Liver (tissue), 9 donors: ENCODE results near the gene ZNF254. TPM values are rescaled to one million over a fixed set of nuclear protein-coding genes. Genes with fewer than 3 reads are reported as not detected.

ENCODE experiments used
- DNase-seq: peaks from one replicate; pipeline ENCODE4 v3.0.0-alpha.2; 2017; ENCODE audit warnings: low spot score
- H3K27ac ChIP-seq, 2 donors: one replicate each; pipeline ENCODE4 v1.7.0; 2013; ENCODE audit warnings: inconsistent platforms in 2 of 2, low read length in 2 of 2, control low read depth in 1 of 2, low read depth in 1 of 2, mild to moderate bottlenecking in 1 of 2
- H3K27me3 ChIP-seq, 4 donors: one replicate each; pipeline versions ENCODE4 v1.6.1 to v1.7.0; 2013; ENCODE audit warnings: low read length in 3 of 4, inconsistent platforms in 1 of 4, mild to moderate bottlenecking in 1 of 4, moderate library complexity in 1 of 4; ENCODE audit not compliant: control insufficient read depth in 4 of 4, insufficient read depth in 4 of 4
- H3K36me3 ChIP-seq, 4 donors: one replicate each; pipeline versions ENCODE4 v1.6.1 to v1.7.0; 2013; ENCODE audit warnings: low read length in 3 of 4, mild to moderate bottlenecking in 3 of 4, low read depth in 1 of 4, moderate library complexity in 1 of 4; ENCODE audit not compliant: control insufficient read depth in 4 of 4, insufficient read depth in 3 of 4
- H3K4me1 ChIP-seq, 4 donors: one replicate each; pipeline versions ENCODE4 v1.6.1 to v1.7.0; 2013; ENCODE audit warnings: low read length in 3 of 4, mild to moderate bottlenecking in 3 of 4, moderate library complexity in 1 of 4; ENCODE audit not compliant: control insufficient read depth in 4 of 4, insufficient read depth in 4 of 4
- H3K4me3 ChIP-seq, 3 donors: one replicate each; pipeline versions ENCODE4 v1.6.1 to v1.7.0; 2013; ENCODE audit warnings: low read length in 3 of 3, control low read depth in 1 of 3, low read depth in 1 of 3, mild to moderate bottlenecking in 1 of 3
- H3K9ac ChIP-seq, 2 donors: one replicate each; pipeline ENCODE4 v1.7.0; 2013; ENCODE audit warnings: low read length in 2 of 2, mild to moderate bottlenecking in 2 of 2, moderate library complexity in 2 of 2, control low read depth in 1 of 2, low read depth in 1 of 2
- H3K9me3 ChIP-seq, 4 donors: one replicate each; pipeline versions ENCODE4 v1.6.1 to v1.7.0; 2013; ENCODE audit warnings: low read length in 3 of 4; ENCODE audit not compliant: control insufficient read depth in 4 of 4
- EGR1 ChIP-seq, 2 donors: IDR thresholded peaks; 2 replicates each; pipeline ENCODE4 v1.6.1; 2016 to 2018; ENCODE audit warnings: antibody characterized with exemption in 2 of 2, low read depth in 2 of 2
- FOXA1 ChIP-seq: IDR thresholded peaks from 2 replicates; pipeline ENCODE4 v1.6.1; 2016; ENCODE audit warnings: antibody characterized with exemption
- FOXA2 ChIP-seq: IDR thresholded peaks from 2 replicates; pipeline ENCODE4 v1.6.1; 2016; ENCODE audit warnings: antibody characterized with exemption
- GABPA ChIP-seq, 2 donors: IDR thresholded peaks in 1 of 2; conservative IDR thresholded peaks in 1 of 2; 2 replicates each; pipeline ENCODE4 v1.6.1; 2016; ENCODE audit warnings: antibody characterized with exemption in 2 of 2, mild to moderate bottlenecking in 1 of 2, moderate library complexity in 1 of 2
- HNF4A ChIP-seq, 2 donors: conservative IDR thresholded peaks; 2 replicates each; pipeline ENCODE4 v1.6.1; 2016; ENCODE audit warnings: antibody characterized with exemption in 2 of 2, mild to moderate bottlenecking in 2 of 2
- HNF4G ChIP-seq: IDR thresholded peaks from 2 replicates; pipeline ENCODE4 v1.6.1; 2016; ENCODE audit warnings: antibody characterized with exemption
- JUND ChIP-seq, 2 donors: IDR thresholded peaks; 2 replicates each; pipeline ENCODE4 v1.6.1; 2016; ENCODE audit warnings: antibody characterized with exemption in 2 of 2
- MAX ChIP-seq: IDR thresholded peaks from 2 replicates; pipeline ENCODE4 v1.6.1; 2016; ENCODE audit warnings: antibody characterized with exemption
- NR2F2 ChIP-seq: IDR thresholded peaks from 2 replicates; pipeline ENCODE4 v1.6.1; 2016; ENCODE audit warnings: antibody characterized with exemption
- RAD21 ChIP-seq, 2 donors: IDR thresholded peaks; 2 replicates each; pipeline ENCODE4 v1.6.1; 2016; ENCODE audit warnings: antibody characterized with exemption in 2 of 2, mild to moderate bottlenecking in 2 of 2
- RXRA ChIP-seq, 2 donors: IDR thresholded peaks; 2 replicates each; pipeline ENCODE4 v1.6.1; 2017 to 2018; ENCODE audit warnings: antibody characterized with exemption in 2 of 2, mild to moderate bottlenecking in 1 of 2
- SP1 ChIP-seq: IDR thresholded peaks from 2 replicates; pipeline ENCODE4 v1.6.1; 2018; ENCODE audit warnings: antibody characterized with exemption, mild to moderate bottlenecking
- TAF1 ChIP-seq: conservative IDR thresholded peaks from 2 replicates; pipeline ENCODE4 v1.6.1; 2016; ENCODE audit warnings: antibody characterized with exemption, mild to moderate bottlenecking
- YY1 ChIP-seq: IDR thresholded peaks from 2 replicates; pipeline ENCODE4 v1.6.1; 2016; ENCODE audit warnings: antibody characterized with exemption, mild to moderate bottlenecking
- ZBTB33 ChIP-seq: IDR thresholded peaks from 2 replicates; pipeline ENCODE4 v1.6.1; 2016; ENCODE audit warnings: antibody characterized with exemption
- WGBS: extraction: QIAGEN DNeasy Blood & Tissue Kit; methylation state at CpG from one replicate; pipeline ENCODE4 v1.1.7; 2013; 5-methylcytosine and 5-hydroxymethylcytosine counted together
- polyA plus RNA-seq, 2 donors: library from polyadenylated mRNA; stranded (reverse) in 1 of 2; unstranded in 1 of 2; fragments of 200-250 nt in 1 of 2; fragments of >200 nt in 1 of 2; fragmentation: Nextera tagmentation in 1 of 2; extraction: Ambion mirVana in 1 of 2; gene quantifications; one replicate each; pipeline versions ENCODE4 v1.2.1 to v1.2.3, GENCODE V29; 2013 to 2015
- total RNA-seq, 2 donors: library from RNA; depleted of rRNA; stranded (reverse); fragments of >200 nt; gene quantifications; one replicate each; pipeline ENCODE4 v1.2.3, GENCODE V29; 2014
- TF ChIP-seq, protein P1 (sequence below): fragments of 150-350 bp; IDR thresholded peaks from 2 replicates; pipeline ENCODE4 v1.5.1; 2017; ENCODE audit warnings: improper control_type of control experiment, low read depth, low read length; ENCODE audit not compliant: missing input control
- TF ChIP-seq, protein P2 (sequence below): IDR thresholded peaks from 2 replicates; pipeline ENCODE4 v1.6.1; 2016; ENCODE audit warnings: antibody characterized with exemption, mild to moderate bottlenecking
- TF ChIP-seq, protein P3 (sequence below): IDR thresholded peaks from 2 replicates; pipeline ENCODE4 v1.6.1; 2016; ENCODE audit warnings: antibody characterized with exemption
- donor health status: healthy.
- donor health status: healthy.
- donor health status: healthy.
- donor health status: healthy.
- donor health status: healthy.

Gene ZNF254
- total and polyA plus RNA-seq, 4 donors, result 2.4 to 9.0 (median 5.9) TPM

- TF ChIP-seq, protein P1, sequence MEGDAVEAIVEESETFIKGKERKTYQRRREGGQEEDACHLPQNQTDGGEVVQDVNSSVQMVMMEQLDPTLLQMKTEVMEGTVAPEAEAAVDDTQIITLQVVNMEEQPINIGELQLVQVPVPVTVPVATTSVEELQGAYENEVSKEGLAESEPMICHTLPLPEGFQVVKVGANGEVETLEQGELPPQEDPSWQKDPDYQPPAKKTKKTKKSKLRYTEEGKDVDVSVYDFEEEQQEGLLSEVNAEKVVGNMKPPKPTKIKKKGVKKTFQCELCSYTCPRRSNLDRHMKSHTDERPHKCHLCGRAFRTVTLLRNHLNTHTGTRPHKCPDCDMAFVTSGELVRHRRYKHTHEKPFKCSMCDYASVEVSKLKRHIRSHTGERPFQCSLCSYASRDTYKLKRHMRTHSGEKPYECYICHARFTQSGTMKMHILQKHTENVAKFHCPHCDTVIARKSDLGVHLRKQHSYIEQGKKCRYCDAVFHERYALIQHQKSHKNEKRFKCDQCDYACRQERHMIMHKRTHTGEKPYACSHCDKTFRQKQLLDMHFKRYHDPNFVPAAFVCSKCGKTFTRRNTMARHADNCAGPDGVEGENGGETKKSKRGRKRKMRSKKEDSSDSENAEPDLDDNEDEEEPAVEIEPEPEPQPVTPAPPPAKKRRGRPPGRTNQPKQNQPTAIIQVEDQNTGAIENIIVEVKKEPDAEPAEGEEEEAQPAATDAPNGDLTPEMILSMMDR, result no peak
These were observed 8.3 kb upstream of the ZNF254 start (continued) for GRCh38 chr19:24078680-24079079.

DNA sequence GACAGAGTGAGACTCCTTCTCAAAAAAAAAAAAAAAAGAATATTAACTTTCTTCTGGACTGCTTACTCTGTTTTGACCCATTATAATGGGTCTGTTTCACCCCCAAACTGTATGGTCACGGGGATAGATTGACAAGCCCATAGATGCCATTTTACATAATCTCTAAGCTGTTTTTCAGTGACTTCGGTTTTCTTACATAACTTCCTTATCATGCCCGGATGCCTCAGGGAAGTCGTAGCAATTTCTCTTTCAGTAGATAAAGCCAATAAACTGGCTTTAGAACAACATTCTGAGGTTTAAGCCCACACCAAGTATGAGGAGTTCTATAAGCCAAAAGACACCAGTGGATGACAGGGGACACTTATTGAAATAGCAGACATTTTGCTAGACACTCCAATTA lies 5.9 kb upstream of the ZNF254 start:
- Histone ChIP-seq H3K9me3 (no peaks in the 10 kb centered on the region), H3K4me3 (no peak overlapping the region), H3K27me3 (no peaks in the 10 kb centered on the region), H3K27ac (no peak overlapping the region), H3K36me3 (peaks cover 0 to 9% (median 4%) of the 10 kb centered on the region in 4 donors), H3K4me1 (no peaks in the 10 kb centered on the region), H3K9ac (no peak overlapping the region)
- no peak for TF ChIP-seq EGR1 (IDR thresholded peaks at IDR 0.05; ENCODE audit: low read depth in 2 of 2)
- TF ChIP-seq HNF4G, result no peak
- no peak for TF ChIP-seq FOXA1
- TF ChIP-seq HNF4A (conservative IDR thresholded peaks at IDR 0.05), result no peak
- no peak for TF ChIP-seq NR2F2
- no peak for TF ChIP-seq GABPA (IDR thresholded peaks at IDR 0.05 in 1 of 2, conservative IDR thresholded peaks at IDR 0.05 in 1 of 2)
- no peak for TF ChIP-seq SP1
- TF ChIP-seq JUND (IDR thresholded peaks at IDR 0.05), result no peak
- TF ChIP-seq FOXA2, result no peak
- TF ChIP-seq RAD21 (IDR thresholded peaks at IDR 0.05), result no peak
- TF ChIP-seq MAX, result no peak
- TF ChIP-seq, protein P1, result no peak
- TF ChIP-seq TAF1, result no peak
- TF ChIP-seq, protein P2, sequence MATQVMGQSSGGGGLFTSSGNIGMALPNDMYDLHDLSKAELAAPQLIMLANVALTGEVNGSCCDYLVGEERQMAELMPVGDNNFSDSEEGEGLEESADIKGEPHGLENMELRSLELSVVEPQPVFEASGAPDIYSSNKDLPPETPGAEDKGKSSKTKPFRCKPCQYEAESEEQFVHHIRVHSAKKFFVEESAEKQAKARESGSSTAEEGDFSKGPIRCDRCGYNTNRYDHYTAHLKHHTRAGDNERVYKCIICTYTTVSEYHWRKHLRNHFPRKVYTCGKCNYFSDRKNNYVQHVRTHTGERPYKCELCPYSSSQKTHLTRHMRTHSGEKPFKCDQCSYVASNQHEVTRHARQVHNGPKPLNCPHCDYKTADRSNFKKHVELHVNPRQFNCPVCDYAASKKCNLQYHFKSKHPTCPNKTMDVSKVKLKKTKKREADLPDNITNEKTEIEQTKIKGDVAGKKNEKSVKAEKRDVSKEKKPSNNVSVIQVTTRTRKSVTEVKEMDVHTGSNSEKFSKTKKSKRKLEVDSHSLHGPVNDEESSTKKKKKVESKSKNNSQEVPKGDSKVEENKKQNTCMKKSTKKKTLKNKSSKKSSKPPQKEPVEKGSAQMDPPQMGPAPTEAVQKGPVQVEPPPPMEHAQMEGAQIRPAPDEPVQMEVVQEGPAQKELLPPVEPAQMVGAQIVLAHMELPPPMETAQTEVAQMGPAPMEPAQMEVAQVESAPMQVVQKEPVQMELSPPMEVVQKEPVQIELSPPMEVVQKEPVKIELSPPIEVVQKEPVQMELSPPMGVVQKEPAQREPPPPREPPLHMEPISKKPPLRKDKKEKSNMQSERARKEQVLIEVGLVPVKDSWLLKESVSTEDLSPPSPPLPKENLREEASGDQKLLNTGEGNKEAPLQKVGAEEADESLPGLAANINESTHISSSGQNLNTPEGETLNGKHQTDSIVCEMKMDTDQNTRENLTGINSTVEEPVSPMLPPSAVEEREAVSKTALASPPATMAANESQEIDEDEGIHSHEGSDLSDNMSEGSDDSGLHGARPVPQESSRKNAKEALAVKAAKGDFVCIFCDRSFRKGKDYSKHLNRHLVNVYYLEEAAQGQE, result no peak
- TF ChIP-seq YY1, result no peak
- TF ChIP-seq ZBTB33, result no peak
- TF ChIP-seq, protein P3, sequence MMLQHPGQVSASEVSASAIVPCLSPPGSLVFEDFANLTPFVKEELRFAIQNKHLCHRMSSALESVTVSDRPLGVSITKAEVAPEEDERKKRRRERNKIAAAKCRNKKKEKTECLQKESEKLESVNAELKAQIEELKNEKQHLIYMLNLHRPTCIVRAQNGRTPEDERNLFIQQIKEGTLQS, result no peak
- TF ChIP-seq RXRA (IDR thresholded peaks at IDR 0.05), result no peak
- DNase-seq, result no peak
- 69% methylated on average over 4 of the region's 4 CpGs for WGBS
